ENCODE results near the gene IL13.

Gene IL13

DNA sequence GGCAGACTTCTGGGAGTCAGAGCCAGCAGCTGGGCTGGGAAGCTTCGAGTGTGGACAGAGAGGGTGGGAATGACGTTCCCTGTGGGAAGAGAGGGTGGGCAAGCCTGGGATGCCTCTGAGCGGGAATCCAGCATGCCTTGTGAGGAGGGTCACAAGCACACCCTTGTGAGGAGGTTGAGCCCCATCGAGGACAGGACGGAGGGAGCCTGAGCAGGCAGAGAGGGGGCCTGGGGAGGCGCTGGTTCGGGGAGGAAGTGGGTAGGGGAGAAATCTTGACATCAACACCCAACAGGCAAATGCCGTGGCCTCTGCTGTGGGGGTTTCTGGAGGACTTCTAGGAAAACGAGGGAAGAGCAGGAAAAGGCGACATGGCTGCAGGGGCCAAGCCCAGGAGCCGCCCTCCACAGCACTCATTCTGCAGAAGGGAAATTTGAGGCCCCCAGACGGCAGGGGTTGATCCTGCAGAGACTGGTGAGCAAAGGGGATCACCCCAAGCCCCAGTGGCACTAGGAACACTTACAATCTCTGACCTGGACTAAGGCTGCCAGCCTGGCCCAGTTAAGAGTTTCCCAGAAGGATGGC lies 1.1 kb upstream of the IL13 start:
- DNase-seq = no peak

DNA sequence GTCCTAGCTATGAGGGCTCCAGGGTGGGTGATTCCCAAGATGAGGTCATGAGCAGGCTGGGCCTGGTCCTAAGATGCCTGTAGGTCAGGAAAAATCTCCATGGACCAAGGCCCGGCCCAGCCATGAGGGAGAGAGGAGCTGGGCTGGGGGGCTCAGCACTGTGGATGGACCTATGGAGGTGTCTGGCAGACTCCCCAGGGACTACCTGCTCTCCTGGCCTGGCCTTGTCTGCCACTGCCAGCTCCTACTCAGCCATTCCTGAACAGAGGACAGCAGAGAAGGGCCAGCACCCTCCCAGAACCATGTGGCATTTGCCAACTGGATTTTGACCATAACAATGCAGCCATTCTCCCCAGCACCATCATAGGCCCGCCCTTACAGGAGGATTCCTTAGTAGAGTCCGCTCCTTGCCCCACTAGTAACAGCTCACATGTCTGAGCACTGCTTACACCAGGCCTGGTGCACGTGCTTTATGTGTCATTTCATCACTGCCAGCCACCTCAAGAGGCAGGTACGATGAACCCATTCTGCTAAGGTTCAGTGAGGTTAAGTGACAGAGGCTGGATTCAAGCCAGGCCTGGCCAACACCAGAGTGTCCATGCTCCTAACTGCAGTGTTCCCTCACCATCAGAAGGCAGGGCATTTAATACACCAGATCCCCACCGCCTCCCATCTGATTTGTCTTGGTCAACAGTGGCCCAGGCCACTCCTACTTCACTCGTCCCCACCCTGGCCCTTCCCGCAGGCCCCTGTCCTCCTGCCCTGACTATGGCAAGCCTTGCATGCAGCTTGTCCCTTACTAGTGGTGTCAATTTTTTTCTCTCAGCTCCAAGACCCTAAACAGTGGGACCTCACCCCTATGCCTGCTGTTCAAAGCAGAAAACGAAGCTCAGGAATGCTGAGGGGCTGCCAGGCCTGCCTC lies 669 bp downstream of the IL13 start:
- no peak for DNase-seq

DNA sequence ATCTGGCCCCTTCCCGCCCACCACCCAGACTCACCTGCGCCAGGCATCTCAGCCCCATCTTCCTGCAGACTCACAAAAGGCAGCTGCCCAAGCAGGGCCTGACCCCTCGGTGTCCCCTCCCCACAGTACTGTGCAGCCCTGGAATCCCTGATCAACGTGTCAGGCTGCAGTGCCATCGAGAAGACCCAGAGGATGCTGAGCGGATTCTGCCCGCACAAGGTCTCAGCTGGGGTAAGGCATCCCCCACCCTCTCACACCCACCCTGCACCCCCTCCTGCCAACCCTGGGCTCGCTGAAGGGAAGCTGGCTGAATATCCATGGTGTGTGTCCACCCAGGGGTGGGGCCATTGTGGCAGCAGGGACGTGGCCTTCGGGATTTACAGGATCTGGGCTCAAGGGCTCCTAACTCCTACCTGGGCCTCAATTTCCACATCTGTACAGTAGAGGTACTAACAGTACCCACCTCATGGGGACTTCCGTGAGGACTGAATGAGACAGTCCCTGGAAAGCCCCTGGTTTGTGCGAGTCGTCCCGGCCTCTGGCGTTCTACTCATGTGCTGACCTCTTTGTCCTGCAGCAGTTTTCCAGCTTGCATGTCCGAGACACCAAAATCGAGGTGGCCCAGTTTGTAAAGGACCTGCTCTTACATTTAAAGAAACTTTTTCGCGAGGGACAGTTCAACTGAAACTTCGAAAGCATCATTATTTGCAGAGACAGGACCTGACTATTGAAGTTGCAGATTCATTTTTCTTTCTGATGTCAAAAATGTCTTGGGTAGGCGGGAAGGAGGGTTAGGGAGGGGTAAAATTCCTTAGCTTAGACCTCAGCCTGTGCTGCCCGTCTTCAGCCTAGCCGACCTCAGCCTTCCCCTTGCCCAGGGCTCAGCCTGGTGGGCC lies 1.9 kb downstream of the IL13 start:
- DNase-seq = no peak

DNA sequence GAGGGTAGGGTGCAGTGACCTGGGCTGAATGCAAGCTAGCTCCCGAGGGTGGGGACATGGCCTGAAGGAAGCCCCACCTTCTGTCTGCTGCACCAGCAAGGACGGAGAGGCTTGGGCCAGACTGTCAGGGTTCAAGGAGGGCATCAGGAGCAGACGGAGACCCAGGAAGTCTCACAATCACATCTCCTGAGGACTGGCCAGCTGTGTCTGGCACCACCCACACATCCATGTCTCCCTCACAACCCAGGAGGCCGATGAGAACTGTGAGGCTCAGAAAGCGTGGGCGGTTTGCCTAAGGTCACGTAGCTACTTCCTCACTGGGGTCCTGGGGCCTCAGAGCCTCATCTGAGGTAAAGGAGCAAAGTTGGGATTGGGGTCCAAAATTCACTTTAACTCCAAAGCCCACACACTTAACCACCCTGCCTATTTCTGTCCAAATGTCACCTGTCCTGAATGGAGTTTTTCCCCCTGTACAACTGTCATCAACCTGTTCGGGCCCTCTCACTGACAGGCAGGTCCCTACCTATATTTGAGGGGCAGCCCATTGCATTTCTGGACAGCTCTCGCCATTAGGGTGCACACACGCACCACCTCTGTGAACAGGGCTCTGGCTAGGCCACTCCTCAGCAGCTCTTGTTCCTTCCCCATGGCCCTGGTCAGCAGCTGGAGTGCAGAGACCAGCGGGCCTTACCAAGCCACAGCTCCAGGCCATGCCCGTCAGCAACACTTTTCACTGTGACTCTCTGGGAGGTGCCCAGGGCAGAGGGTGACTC lies 3.4 kb downstream of the IL13 start:
- no peak for DNase-seq

DNA sequence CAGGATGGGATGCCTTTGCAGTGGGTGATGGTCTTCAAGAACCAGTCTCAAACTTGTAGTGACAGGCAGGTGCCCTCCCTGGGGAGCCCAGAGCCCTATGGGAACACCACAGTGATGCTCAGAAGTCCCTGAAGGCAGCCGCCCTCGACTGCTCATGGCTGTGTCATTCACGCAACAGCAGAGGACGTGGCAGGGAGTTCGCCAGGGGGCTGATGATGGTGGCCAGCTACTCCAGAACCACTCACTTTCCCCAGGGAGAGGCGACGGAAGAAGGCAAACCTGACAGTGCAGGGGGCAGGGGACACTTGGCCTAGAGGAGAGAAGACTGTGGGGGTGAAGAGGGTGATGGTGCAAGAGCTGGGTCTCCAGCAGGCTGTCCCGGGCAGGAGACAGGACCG lies 4.0 kb downstream of the IL13 start:
- no peak for DNase-seq

DNA sequence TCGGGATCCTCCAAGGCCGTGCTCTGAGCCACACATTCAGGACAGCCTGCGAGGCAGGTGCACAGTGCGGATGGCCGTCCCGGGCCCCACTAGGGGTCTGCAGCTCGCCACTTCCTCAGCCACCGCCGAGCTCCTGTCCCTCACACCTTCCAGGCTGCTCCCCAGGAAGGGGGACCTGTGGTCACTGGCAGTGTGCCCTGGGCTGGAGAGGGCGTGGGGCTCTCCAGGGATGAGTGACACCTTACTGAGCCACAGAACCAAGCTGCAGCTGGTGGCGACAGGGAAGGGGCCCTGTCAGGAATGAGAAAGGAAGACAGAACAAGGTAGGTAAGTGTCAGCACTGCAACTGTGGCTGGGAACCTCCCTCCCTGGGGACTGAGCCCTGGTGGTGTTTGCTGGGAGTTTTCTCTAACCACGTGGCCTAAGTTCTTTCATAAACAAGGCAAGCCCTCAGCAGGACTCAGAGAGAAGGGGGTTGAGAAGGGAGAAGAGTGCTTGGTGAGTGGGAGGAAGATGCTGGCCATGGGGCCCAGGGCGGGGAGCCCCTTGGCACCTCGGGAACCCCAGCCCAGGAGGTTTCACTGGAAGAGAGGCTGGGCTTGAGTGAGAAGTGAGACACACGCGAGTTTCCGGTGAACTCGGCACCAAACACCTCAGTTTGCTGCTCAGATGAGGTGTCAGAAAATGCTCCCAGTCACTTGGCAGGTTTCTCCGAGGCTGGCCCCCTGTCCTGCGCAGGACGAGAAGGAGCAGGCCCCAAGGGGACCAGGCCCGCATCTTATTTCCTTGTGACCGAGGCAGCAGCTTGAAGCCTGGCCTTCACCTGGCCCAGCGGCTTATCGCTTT lies 5.2 kb downstream of the IL13 start:
- no peak for DNase-seq

DNA sequence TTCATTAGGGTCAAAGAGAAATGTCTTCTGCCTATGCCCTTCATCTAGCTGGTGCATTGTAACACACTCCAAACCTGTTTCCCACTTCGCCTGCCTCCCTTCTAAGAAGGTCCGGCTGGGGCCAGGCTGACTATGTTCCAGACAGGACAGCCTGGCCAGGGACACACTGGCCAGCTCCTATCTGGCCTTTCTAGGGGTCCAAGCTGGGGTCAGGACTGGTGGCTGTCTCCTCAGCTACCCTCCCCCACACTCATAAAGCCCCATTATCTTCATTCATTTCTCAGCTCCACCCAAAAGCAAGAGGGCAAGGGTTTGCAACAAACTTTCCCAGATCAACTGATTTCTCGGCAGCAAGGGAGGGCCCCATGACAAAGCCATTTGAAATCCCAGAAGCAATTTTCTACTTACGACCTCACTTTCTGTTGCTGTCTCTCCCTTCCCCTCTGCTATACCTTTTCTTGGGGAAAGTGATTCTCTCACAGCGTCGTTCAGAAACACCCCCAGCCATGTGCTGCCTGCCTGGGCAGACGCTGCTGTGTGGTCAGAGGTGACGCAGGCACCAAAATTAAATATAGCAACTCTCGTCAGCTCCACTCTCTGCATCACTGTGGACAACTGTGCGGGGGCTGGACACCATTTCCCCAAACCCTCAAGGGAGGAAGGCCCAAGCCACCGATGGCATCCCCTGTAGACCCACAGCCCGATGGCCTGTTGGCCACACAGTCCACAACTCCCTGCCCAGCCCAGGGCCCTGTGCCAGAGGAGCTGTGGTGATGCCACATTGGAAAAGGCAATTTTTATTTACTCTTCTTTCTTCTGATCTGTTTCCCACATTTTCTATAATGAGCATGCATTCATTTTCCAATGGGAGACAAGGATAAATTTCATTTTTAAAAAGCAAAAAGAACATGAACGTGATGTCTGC lies 6.1 kb downstream of the IL13 start:
- no peak for DNase-seq

DNA sequence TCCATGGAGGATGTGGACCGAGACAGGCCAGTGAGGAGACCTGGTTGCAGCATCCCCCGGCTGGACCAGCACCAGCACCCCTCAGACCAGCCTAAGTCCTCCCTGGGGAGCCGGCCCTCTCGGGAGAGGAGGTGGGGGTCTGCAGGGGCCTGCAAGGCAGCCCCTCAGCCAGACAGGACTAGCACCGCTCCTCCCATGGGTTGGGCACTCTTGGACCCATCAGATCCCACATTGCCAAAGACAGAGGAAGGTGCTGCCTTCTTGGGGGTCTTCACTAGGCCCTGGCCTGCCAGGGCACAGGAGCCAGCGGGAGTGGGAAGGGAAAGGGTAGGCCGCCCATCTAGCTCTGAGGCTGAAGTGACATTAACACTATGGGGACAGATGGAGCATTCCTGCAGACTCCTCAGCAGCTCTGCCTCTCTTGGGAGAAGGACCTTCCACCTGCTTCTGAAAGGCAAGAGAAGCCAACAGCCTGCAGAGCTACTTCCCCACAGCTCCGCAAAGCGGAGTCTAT lies 6.8 kb downstream of the IL13 start:
- no peak for DNase-seq

DNA sequence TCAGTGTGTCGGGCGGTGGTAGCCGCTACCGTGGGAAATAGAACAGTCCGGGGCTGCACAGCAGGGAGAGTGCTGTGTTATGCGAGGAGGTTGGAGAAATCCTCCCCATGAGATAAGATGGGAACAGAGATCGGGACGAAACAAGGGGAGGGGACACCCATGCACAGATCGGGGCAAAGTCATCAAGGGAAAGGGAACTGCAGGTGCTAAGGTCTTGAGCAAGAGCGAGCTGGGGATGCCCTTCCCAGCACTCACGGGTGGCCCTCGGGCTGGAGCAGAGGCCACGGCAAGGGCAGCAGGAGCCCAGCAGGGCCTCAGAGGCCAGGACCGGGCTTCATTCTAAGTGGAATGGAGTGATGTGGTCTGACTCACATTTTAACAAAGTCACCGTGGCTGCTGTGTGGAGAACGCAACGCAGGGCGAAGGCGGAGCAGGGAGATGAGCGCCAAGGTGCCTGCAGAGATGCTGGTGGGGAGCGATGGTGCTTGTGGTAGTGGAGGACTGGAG lies 7.7 kb downstream of the IL13 start:
- DNase-seq = no peak

DNA sequence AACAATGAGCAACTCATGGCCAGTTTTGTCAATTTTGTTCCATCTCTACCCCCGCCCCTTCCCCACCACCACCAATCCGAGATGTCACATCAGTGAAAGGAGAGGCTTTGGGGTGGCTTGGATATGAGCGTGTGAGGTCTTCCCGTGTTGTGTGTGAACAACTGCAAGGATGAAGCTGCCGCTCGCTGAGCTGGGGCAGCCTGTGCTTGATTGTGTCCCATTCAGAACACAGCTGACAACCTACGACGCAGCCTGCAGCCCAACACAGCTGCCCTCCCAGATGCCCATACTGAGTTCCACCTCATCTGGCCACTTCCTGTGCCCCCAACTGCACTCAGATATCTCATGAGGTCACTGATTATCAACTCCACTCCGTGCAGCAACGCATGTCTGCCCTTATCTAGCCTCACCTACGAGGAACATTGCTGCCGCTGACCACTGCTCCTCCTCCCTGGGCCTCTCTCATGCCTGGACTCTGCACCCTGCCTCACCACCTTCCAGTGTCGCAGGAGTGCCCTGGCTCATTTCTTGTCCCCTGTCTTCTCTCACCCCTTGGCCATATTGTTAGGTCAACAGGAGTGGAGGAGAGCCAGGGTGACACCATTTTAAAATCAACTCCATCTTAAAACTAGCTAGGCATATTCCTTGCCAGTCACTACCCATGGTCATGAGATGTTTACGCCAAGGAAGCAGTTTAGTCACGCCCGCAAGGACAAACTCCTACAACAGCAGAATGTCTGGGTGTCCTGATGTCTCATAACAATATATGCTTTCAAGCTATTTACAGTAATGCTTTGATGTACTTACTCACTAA lies 8.5 kb downstream of the IL13 start:
- no peak for DNase-seq

DNA sequence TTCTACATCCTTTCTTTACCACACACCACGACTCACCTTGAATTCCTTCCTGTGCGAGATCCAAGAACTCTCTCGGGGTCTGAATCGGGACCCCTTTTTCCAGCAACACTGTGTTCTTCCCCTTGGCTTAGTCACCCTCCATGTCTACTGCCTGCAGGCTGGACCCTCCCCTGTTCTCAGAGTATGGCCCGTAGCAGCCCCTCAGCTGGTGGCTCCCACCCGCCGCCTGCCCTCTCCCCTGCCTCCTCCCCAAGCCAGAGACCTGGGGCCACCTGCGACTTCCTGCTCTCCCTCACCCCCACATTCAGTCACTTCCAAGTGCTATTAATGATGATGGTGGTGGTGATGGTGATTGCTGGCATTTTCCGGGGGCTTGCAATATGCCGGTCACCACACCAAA lies 9.3 kb downstream of the IL13 start:
- DNase-seq = no peak

DNA sequence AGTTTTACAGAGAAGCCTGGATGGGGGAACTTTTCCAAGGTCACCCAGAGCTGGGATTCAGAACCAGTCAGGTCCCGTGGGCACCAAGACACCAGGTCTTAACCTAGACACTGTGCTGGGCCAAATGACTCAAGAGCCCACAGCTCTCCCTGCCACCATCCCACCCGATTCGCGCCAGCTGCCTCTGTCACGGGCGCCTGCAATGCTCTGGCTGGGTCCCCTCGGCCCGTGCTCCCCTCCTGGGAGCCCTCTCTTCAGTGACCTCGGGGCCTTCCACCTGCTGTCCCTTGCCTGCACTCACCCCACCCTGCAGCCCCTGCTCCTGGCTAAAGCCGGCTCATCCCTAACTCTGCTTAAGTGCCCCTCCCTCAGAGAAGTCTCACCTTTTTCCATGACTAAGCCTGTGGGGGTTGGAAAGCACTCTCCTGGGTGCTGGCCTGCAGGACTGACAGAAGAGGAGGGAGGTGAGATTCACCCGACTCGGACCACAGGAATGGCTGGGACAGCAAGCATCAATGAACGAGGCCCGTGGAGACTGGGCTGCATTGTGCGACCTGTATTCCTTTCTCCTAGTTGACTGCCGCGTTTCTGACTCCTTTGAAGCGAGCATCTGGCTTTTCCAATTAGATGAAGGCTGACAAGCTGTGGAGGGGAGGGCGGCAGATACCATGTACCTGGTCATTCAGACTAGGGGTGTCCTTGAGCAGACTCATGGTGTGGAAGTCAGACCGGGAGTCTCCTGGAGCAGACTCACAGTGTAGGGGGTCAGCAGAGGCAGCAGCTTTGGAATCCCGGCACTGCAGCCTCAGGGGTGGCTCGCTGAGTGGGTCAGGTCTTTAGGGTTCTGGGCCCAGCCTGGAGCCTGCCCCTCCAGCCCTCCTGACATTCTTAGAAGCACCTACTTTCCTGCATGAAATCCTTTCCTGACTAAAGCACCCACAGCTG lies 10.1 kb downstream of the IL13 start:
- DNase-seq = no peak

DNA sequence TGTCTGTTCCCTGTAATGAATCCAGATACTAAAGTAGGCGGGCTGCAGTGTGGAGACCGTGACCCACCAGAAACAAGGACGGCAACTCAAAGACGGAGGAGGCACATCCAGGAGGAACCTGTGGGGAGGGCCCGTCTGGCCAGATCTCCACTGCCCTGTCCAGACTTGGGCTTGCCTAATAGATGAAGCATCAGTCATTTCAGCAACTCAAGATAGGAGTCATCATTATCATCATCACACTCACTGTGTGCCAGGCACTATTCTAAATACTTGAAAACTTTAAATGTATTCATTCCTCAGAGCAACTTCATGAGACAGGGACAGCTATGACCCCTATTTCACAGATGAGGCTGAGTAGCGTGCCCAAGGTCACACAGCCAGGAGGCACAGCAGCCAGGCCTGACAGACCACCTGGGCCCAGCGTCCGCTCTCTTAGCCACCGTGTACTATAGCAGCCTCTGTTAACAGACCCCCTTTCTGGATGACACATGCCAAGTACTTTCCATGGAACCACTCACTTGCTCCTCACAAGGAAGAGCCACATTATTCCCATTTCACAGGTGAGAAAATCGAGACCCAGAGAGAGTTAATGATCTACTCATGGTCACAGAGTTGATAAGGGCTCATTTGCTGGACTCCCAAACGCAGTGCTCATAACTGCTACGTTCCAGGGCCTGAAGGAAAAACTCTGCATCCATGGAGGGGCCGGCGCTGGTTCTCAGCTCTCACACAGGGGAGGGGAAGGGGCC lies 10.9 kb downstream of the IL13 start:
- DNase-seq = no peak

DNA sequence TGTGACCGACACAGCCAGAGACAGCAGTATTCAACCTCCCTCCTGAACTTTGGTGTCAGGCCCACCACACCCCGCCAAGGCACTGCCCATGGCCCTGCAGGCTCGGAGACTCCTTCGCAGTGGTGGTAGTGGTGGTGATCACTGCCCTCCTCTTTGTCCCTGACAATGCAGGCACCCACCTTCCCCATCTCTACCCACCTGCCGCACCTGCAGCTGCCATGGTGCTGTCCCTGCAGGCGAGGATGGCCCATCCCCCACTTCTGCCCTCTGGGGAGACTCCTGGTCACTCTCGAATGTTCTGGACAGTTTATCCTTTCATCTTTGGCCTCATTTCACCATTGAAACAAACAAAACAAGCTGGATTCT lies 11.5 kb downstream of the IL13 start:
- DNase-seq = no peak

DNA sequence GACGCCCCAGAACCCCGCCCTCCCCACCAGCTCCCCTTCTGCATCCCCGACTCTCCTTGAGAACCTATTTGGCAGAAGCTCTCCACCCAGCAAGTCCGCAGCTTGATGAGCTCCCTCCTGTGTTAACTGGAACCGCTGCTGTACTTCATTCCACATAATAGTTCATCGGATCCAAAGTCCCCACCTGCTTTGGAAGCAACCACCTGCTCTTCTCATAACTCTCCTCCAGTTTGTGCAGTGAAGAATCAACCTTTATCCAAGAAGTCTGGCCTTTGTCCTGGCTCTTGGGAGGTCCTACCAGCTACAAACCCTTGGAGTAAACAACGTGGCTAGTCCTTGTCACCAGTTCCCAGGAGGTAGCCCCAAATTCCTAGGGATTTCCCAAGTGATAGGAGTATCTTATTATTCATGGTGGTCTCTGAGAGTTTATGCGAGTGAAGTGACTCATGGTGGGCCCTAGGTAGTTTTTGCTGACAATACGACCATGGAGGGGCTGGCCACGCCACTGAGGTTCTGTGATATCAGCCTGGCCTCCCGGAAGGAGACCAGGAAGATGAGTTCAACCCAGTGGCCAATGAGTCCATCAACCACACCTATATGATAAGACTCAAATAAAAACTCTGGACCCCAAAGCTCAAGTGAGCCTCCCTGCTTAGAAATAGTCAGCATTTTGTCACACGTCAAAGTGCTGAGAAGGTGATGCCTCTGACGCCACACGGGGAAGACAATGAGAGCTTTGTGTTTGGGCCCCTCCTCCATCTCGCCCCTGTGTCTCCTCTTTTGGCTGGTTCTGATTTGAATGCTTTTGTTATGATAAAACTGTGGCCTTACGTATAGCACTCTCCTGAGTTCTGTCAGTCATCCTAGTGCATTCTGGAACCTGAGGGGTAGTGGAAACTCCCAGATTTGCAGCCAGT lies 12.3 kb downstream of the IL13 start:
- DNase-seq = no peak

DNA sequence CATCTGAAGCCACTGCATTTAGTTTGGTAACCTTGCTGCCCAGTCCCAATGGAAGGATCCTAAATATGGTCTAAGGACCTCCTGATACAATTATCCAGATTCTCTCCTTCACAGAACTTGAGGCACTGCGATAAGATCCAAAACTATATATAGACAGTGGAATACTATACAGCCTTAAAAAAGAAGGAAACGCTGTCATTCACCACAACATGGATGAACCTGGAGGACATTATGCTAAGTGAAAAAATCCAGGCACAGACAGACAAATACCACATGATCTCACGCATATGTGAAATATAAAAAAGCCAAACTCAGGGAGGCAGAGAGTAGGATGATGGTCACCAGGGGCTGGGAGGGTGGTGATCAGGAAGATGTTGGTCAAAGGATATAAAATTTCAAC lies 13.0 kb downstream of the IL13 start:
- no peak for DNase-seq
